A549 (cell line): Measurements from ENCODE around the gene LY6G6C. TPM values are rescaled to one million over a fixed set of nuclear protein-coding genes. Genes with fewer than 3 reads are reported as not detected.

Experiments
- ATAC-seq, 2 experiments: fragments of 200-7000 bp in 1 of 2; fragments of >200 bp in 1 of 2; cut with Nextera tagmentation in 1 of 2; cut with Tn5 transposase in 1 of 2; 3 replicates each; pipeline versions ENCODE4 v1.8.0 to v1.9.1; 2018 to 2020; ENCODE audit warnings: mild to moderate bottlenecking in 1 of 2, moderate library complexity in 1 of 2
- CTCF ChIA-PET: fragments of 300-600 bp; sonication (Branson Sonifier 250); formaldehyde crosslinking; extraction: SDS; loops from one replicate; lab custom pipeline; 2021; ENCODE audit warnings: antibody characterized with exemption, inconsistent platforms; lab: Yijun Ruan, JAX
- POLR2A ChIA-PET: fragments of 350-600 bp; formaldehyde crosslinking; extraction: SDS; loops from one replicate; lab custom pipeline; 2021; ENCODE audit warnings: antibody characterized with exemption, inconsistent platforms; lab: Yijun Ruan, JAX
- DNase-seq, 2 experiments: peaks; one replicate each; pipeline versions ENCODE4 v3.0.0 to v3.0.0-alpha.2; 2011 to 2016; ENCODE audit warnings: low read depth in 1 of 2, low spot score in 1 of 2
- FAIRE-seq: peaks from 2 replicates; lab custom pipeline; 2011; peaks lifted over from hg19 to GRCh38; lab: Jason Lieb, UNC
- H3K27ac ChIP-seq, 2 experiments: fragments of >200 bp; sonication (Bioruptor Twin); formaldehyde crosslinking; 3 replicates each; pipeline ENCODE4 v1.5.1; 2016 to 2017
- H3K4me1 ChIP-seq: fragments of >200 bp; sonication (Bioruptor Twin); formaldehyde crosslinking; 3 replicates; pipeline ENCODE4 v1.6.1; 2016
- H3K4me2 ChIP-seq: fragments of >200 bp; sonication (Bioruptor Twin); formaldehyde crosslinking; 3 replicates; pipeline ENCODE4 v1.6.1; 2016
- H3K4me3 ChIP-seq: fragments of >200 bp; sonication (Bioruptor Twin); formaldehyde crosslinking; 3 replicates; pipeline ENCODE4 v1.5.1; 2016
- H3K9me3 ChIP-seq: fragments of >200 bp; sonication (Bioruptor Twin); formaldehyde crosslinking; 3 replicates; pipeline ENCODE4 v1.6.1; 2016
- ATOH8 ChIP-seq: fragments of 250-450 bp; sonication (Bioruptor Pico); IDR thresholded peaks from 2 replicates; pipeline ENCODE4 v1.5.0; 2020; ENCODE audit warnings: low read depth, mild to moderate bottlenecking, moderate library complexity
- CEBPB ChIP-seq, 2 experiments: fragments of >200 bp in 1 of 2; sonication (Bioruptor Twin) in 1 of 2; formaldehyde crosslinking in 1 of 2; IDR thresholded peaks; 2 replicates each; pipeline ENCODE4 v1.6.1; 2012 to 2016
- CHD2 ChIP-seq: fragments of 150-350 bp; IDR thresholded peaks from 2 replicates; pipeline ENCODE4 v1.6.1; 2014; ENCODE audit warnings: low read length; ENCODE audit not compliant: partially characterized antibody
- CHD4 ChIP-seq: fragments of 200-600 bp; sonication (generic); IDR thresholded peaks from 2 replicates; pipeline ENCODE4 v1.6.1; 2016; ENCODE audit warnings: antibody characterized with exemption, mild to moderate bottlenecking, borderline replicate concordance
- EP300 ChIP-seq, 2 experiments: fragments of >200 bp; sonication (Bioruptor Twin); formaldehyde crosslinking; IDR thresholded peaks; 2 replicates in 1 of 2; 3 replicates in 1 of 2; pipeline ENCODE4 v1.6.1; 2016 to 2017
- FOXS1 ChIP-seq: fragments of 250-450 bp; sonication (Bioruptor Pico); IDR thresholded peaks from 2 replicates; pipeline ENCODE4 v1.5.0; 2020; ENCODE audit warnings: mild to moderate bottlenecking, moderate library complexity
- GATA3 ChIP-seq: IDR thresholded peaks from 2 replicates; pipeline ENCODE4 v1.6.1; 2012; ENCODE audit warnings: borderline replicate concordance
- HMGXB4 ChIP-seq: fragments of 250-450 bp; sonication (Bioruptor Pico); IDR thresholded peaks from 2 replicates; pipeline ENCODE4 v1.5.0; 2021; ENCODE audit warnings: mild to moderate bottlenecking, moderate library complexity, borderline replicate concordance
- HOXA7 ChIP-seq: fragments of 250-450 bp; sonication (Bioruptor Pico); IDR thresholded peaks from 2 replicates; pipeline ENCODE4 v1.5.0; 2020; ENCODE audit warnings: mild to moderate bottlenecking, moderate library complexity
- HOXB13 ChIP-seq: fragments of 250-450 bp; sonication (Bioruptor Pico); IDR thresholded peaks from 2 replicates; pipeline ENCODE4 v1.5.0; 2020; ENCODE audit warnings: low read depth, mild to moderate bottlenecking, moderate library complexity
- HOXB5 ChIP-seq: fragments of 250-450 bp; sonication (Bioruptor Pico); IDR thresholded peaks from 2 replicates; pipeline ENCODE4 v1.5.0; 2020; ENCODE audit warnings: mild to moderate bottlenecking, moderate library complexity
- KDM1A ChIP-seq: fragments of 200-600 bp; sonication (generic); IDR thresholded peaks from 2 replicates; pipeline ENCODE4 v1.6.1; 2016; ENCODE audit warnings: low read depth, mild to moderate bottlenecking
- KDM5A ChIP-seq: fragments of 200-600 bp; sonication (generic); IDR thresholded peaks from 2 replicates; pipeline ENCODE4 v1.6.1; 2016; ENCODE audit warnings: antibody characterized with exemption, mild to moderate bottlenecking
- MAZ ChIP-seq: fragments of 150-350 bp; IDR thresholded peaks from 2 replicates; pipeline ENCODE4 v1.6.1; 2014; ENCODE audit warnings: antibody characterized with exemption, low read depth, low read length, borderline replicate concordance
- MYC ChIP-seq: IDR thresholded peaks from 2 replicates; pipeline ENCODE4 v1.6.1; 2012; ENCODE audit warnings: mild to moderate bottlenecking, inconsistent platforms, low read length, improper control_type of control experiment, borderline replicate concordance
- NFE2L2 ChIP-seq: fragments of 150-350 bp; conservative IDR thresholded peaks from 2 replicates; pipeline ENCODE4 v1.6.1; 2014; ENCODE audit warnings: low read length
- RAD21 ChIP-seq, 2 experiments: fragments of >200 bp in 1 of 2; sonication (Bioruptor Twin) in 1 of 2; formaldehyde crosslinking in 1 of 2; IDR thresholded peaks in 1 of 2; conservative IDR thresholded peaks in 1 of 2; 2 replicates in 1 of 2; 3 replicates in 1 of 2; pipeline ENCODE4 v1.6.1; 2012 to 2018; ENCODE audit warnings: inconsistent platforms in 1 of 2
- RARB ChIP-seq: fragments of 250-450 bp; sonication (Bioruptor Pico); IDR thresholded peaks from 2 replicates; pipeline ENCODE4 v1.8.0; 2021; ENCODE audit warnings: mild to moderate bottlenecking, moderate library complexity
- RCOR1 ChIP-seq: fragments of 150-350 bp; IDR thresholded peaks from 2 replicates; pipeline ENCODE4 v1.6.1; 2014; ENCODE audit warnings: antibody characterized with exemption, low read length, low read depth
- RFX5 ChIP-seq: fragments of 450-650 bp; IDR thresholded peaks from 2 replicates; pipeline ENCODE4 v1.7.1; 2014; ENCODE audit warnings: antibody characterized with exemption, mild to moderate bottlenecking, moderate library complexity
- SREBF2 ChIP-seq: fragments of 450-650 bp; IDR thresholded peaks from 2 replicates; pipeline ENCODE4 v1.6.1; 2014; ENCODE audit warnings: mild to moderate bottlenecking, moderate library complexity
- ZSCAN20 ChIP-seq: fragments of 250-450 bp; sonication (Bioruptor Pico); IDR thresholded peaks from 2 replicates; pipeline ENCODE4 v1.8.0; 2022; ENCODE audit warnings: mild to moderate bottlenecking, moderate library complexity
- WGBS: methylation state at CpG from one replicate; pipeline ENCODE4 v1.1.6; 2017; ENCODE audit errors: missing lambda C conversion rate; 5-methylcytosine and 5-hydroxymethylcytosine counted together
- polyA plus RNA-seq, 4 experiments: library from polyadenylated mRNA; depleted of rRNA in 3 of 4; stranded (reverse); fragments of >200 nt; fragmentation: RNase III in 1 of 4; extraction: RNeasy Plus Mini Kit Qiagen cat#74134 plus additional on column Dnase treatment in 1 of 4; gene quantifications; 2 replicates in 3 of 4; 3 replicates in 1 of 4; pipeline ENCODE4 v1.2.3, GENCODE V29; 2011 to 2017
- TF ChIP-seq, protein P1 (sequence below): IDR thresholded peaks from 2 replicates; pipeline ENCODE4 v1.6.1; 2012
- TF ChIP-seq, protein P2 (sequence below): fragments of >200 bp; sonication (Bioruptor Twin); formaldehyde crosslinking; IDR thresholded peaks from 3 replicates; pipeline ENCODE4 v1.5.1; 2016

LY6G6C gene
- polyA plus RNA-seq, 2 of the 4 experiments (the other 2 are of a cell fraction): 0.08 to 0.21 TPM

DNA sequence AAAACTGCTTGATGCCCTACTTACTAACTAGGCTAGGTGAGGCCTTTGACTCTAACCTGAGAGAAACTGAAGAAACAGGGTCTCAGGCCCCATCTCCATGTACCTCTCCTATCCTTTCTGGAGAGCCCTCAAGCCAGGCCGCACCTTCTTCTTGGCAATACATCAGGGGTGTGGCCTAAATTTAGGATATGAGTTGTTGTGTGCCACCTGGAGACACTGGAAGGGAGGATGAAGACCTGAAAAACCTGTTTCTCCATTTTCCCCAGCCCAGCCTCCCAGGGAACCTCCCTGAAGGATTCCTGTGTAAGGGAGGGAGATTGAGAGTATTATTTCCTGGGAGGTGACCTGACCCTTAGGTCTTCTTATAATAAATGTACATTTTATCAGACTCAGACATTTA lies 3.3 kb downstream of the LY6G6C start:
- Histone ChIP-seq H3K27ac (no peak overlapping the region), H3K4me1 (no peaks in the 10 kb centered on the region), H3K9me3 (no peaks in the 10 kb centered on the region), H3K4me2 (no peak overlapping the region), H3K4me3 (no peak overlapping the region)
- POLR2A ChIA-PET: no interaction called here
- TF ChIP-seq RARB (CRISPR knock-in tag): no peak
- no peak for TF ChIP-seq EP300 (IDR thresholded peaks at IDR 0.05)
- no peak for TF ChIP-seq KDM1A
- no peak for TF ChIP-seq KDM5A
- TF ChIP-seq CEBPB (IDR thresholded peaks at IDR 0.05): no peak
- no peak for TF ChIP-seq CHD2
- TF ChIP-seq NFE2L2: no peak
- TF ChIP-seq SREBF2: no peak
- TF ChIP-seq MAZ: no peak
- TF ChIP-seq RFX5: no peak
- no peak for TF ChIP-seq RCOR1
- no peak for TF ChIP-seq ATOH8
- ATAC-seq: no peak
- CTCF ChIA-PET: no interaction called here
- no peak for DNase-seq
- WGBS: 83% methylated on average over 1 of the region's 1 CpG
- FAIRE-seq: no peak

GRCh38 chr6:31717499-31718222 lies 3.9 kb downstream of the LY6G6C start:
- ATAC-seq (no peak), DNase-seq (no peak), FAIRE-seq (no peak)
- Histone ChIP-seq H3K4me2 (no peak overlapping the region), H3K4me1 (no peaks in the 10 kb centered on the region), H3K27ac (no peak overlapping the region), H3K4me3 (no peak overlapping the region), H3K9me3 (no peaks in the 10 kb centered on the region)
- CTCF ChIA-PET: interaction anchor here (2.0 kb wide), 1 partner anchor 52 kb away, joined by 5 read pairs; no protein-coding TSS in a partner anchor
- POLR2A ChIA-PET: no interaction called here
- 75% methylated on average over 9 of the region's 10 CpGs for WGBS
- TF ChIP-seq CHD4 (no peak), ZSCAN20 (no peak), CHD2 (no peak), HOXA7 (CRISPR knock-in tag) (no peak), HOXB13 (no peak), RCOR1 (no peak), FOXS1 (CRISPR knock-in tag) (no peak), MYC (no peak), RAD21 (conservative IDR thresholded peaks at IDR 0.05 in 1 of 2, IDR thresholded peaks at IDR 0.05 in 1 of 2) (no peak), HOXB5 (CRISPR knock-in tag) (no peak), HMGXB4 (CRISPR knock-in tag) (no peak), ATOH8 (no peak), RARB (CRISPR knock-in tag) (no peak), GATA3 (no peak)
- TF ChIP-seq, protein P1, sequence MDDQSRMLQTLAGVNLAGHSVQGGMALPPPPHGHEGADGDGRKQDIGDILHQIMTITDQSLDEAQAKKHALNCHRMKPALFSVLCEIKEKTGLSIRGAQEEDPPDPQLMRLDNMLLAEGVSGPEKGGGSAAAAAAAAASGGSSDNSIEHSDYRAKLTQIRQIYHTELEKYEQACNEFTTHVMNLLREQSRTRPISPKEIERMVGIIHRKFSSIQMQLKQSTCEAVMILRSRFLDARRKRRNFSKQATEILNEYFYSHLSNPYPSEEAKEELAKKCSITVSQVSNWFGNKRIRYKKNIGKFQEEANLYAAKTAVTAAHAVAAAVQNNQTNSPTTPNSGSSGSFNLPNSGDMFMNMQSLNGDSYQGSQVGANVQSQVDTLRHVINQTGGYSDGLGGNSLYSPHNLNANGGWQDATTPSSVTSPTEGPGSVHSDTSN: no peak
- TF ChIP-seq, protein P2, sequence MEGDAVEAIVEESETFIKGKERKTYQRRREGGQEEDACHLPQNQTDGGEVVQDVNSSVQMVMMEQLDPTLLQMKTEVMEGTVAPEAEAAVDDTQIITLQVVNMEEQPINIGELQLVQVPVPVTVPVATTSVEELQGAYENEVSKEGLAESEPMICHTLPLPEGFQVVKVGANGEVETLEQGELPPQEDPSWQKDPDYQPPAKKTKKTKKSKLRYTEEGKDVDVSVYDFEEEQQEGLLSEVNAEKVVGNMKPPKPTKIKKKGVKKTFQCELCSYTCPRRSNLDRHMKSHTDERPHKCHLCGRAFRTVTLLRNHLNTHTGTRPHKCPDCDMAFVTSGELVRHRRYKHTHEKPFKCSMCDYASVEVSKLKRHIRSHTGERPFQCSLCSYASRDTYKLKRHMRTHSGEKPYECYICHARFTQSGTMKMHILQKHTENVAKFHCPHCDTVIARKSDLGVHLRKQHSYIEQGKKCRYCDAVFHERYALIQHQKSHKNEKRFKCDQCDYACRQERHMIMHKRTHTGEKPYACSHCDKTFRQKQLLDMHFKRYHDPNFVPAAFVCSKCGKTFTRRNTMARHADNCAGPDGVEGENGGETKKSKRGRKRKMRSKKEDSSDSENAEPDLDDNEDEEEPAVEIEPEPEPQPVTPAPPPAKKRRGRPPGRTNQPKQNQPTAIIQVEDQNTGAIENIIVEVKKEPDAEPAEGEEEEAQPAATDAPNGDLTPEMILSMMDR: no peak
